Activated naive CD4-positive, alpha-beta T cell treated with anti-CD3 and anti-CD28 coated beads, Interleukin-2, amount 50 U/mL, for 72 hours (primary cell): ENCODE measurements around the gene C2CD4D. TPM values are rescaled to one million over a fixed set of nuclear protein-coding genes. Genes with fewer than 3 reads are reported as not detected.

Experiments used
- ATAC-seq, 2 donors: fragments of 150-1000 bp; cut with Tn5 transposase; 2 replicates each; pipeline ENCODE4 v1.10.0; 2021; ENCODE audit warnings: mild to moderate bottlenecking in 2 of 2, moderate library complexity in 2 of 2
- DNase-seq, 2 donors: peaks; one replicate each; pipeline ENCODE4 v3.0.0; 2021 to 2022; ENCODE audit warnings: low spot score in 2 of 2
- H3K27ac Mint-ChIP-seq, 2 donors: one replicate each; pipeline ENCODE4 v1.8.0; 2022; ENCODE audit warnings: mild to moderate bottlenecking in 2 of 2, mixed read lengths in 2 of 2
- H3K36me3 Mint-ChIP-seq, 2 donors: one replicate each; pipeline ENCODE4 v1.8.0; 2022; ENCODE audit warnings: mixed read lengths in 2 of 2
- H3K9me3 Mint-ChIP-seq, 2 donors: one replicate each; pipeline ENCODE4 v1.8.0; 2022; ENCODE audit warnings: mixed read lengths in 2 of 2
- total RNA-seq, 2 donors: library from RNA; stranded (reverse); gene quantifications; one replicate each; pipeline ENCODE4 v1.2.3, GENCODE V29; 2022

C2CD4D gene
- total RNA-seq, 2 donors from 2014 or later = 1.6 to 2.3 TPM

- Mint-ChIP-seq H3K9me3 (no peaks in the 10 kb centered on the region), H3K27ac (peak overlapping the region; percentile 16 to 70), H3K36me3 (no peaks in the 10 kb centered on the region)
- ATAC-seq (peak in 1 of 2 donors; percentile 9), DNase-seq (no peak)
Measured at GRCh38 chr1:151828921-151829320, 10.7 kb downstream of the C2CD4D start.

DNA sequence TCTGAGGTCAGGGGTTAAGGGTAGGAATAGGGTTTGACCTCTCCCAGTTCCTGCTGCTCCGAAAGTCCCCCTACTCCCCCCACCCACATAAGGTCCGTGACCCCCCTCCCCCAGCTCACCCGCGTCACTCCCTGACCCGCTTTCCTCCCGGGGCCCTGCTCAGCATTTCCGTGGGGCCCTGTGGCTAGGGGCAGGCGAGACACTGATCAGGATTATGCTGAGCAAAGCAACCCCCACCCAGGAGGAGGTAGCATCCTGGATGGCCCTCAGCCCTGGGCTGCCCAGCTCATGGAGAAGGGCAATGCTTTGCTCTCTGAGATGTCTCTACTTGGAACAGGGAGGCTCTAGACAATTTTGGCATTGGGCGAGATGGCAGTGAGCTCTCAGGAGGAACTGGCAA lies 11.8 kb downstream of the C2CD4D start:
- Mint-ChIP-seq H3K27ac (peak overlapping the region; percentile 65 to 70), H3K9me3 (no peaks in the 10 kb centered on the region), H3K36me3 (no peaks in the 10 kb centered on the region)
- no peak for ATAC-seq
- DNase-seq = no peak

DNA sequence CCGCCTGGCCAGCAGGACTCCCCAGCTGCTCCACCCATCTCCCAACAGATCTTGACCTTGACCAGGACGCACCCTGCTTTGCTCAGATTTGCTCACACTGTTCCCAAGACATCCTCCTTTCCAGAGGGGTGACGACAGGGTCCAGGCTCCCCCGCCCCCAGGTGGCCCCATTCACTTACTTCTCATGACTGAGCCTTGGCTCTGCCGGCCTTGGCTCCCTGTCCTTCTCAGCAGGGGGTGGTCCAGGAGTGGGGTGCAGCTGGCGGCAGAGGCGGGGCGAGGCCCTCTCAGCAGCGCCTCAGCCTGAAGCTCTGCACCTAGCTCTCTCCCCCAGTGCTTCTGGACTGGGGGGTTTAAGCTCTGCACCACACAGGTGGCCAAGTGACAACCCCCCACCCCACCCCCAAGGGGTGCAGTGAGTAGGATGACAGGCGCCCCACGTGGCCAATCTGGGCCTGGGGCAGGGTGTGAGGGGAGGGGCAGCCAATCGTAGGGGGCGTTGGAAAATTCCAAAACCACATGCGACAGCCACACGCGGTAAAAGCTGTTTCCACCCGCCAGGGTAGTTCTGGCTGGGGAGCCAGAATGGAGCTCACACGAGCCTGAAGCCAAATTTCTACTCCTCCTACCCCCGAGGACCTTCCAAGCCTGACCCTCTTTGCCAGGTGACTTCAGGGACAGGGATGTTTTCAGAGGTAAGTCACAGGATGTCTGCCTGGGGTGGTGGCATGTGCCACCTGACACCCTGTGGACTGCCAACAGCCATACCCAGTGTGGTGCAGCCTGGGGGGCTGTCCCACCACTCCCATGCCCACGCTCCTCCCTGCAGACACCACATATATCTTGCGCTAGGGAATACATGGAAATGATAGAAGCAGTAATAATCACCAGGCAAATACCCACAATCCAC lies 13.6 kb downstream of the C2CD4D start:
- no peaks in the 10 kb centered on the region for H3K9me3 Mint-ChIP-seq

GRCh38 chr1:151825204-151825603 lies 14.4 kb downstream of the C2CD4D start:
- DNase-seq (no peak), ATAC-seq (no peak)
- Mint-ChIP-seq H3K9me3 (no peaks in the 10 kb centered on the region), H3K27ac (peak overlapping the region in 1 of 2 donors; percentile 58), H3K36me3 (no peaks in the 10 kb centered on the region)

More for the DNA sequence above, 13.6 kb downstream of the C2CD4D start:
- ATAC-seq = peak in 1 of 2 donors; percentile 5
- Mint-ChIP-seq H3K27ac (peak overlapping the region in 1 of 2 donors; percentile 58), H3K36me3 (no peaks in the 10 kb centered on the region)
- no peak for DNase-seq

- ATAC-seq = no peak
Measured at GRCh38 chr1:151823175-151823574, 16.4 kb downstream of the C2CD4D start.

GRCh38 chr1:151822404-151822803 lies 17.2 kb downstream of the C2CD4D start:
- no peak for DNase-seq
- ATAC-seq = peak; percentile 42 to 59
- H3K9me3 Mint-ChIP-seq = no peaks in the 10 kb centered on the region
- peak overlapping the region; percentile 46 to 68 for H3K27ac Mint-ChIP-seq
- H3K36me3 Mint-ChIP-seq = no peaks in the 10 kb centered on the region

More at GRCh38 chr1:151823175-151823574, 16.4 kb downstream of the C2CD4D start:
- Mint-ChIP-seq H3K9me3 (no peaks in the 10 kb centered on the region), H3K27ac (peak overlapping the region in 1 of 2 donors; percentile 40), H3K36me3 (no peaks in the 10 kb centered on the region)
- DNase-seq = no peak

GRCh38 chr1:151820940-151821339 lies 18.7 kb downstream of the C2CD4D start:
- ATAC-seq = peak; percentile 5 to 32
- DNase-seq = no peak
- Mint-ChIP-seq H3K36me3 (no peaks in the 10 kb centered on the region), H3K27ac (peak overlapping the region; percentile 63 to 78), H3K9me3 (no peaks in the 10 kb centered on the region)

DNA sequence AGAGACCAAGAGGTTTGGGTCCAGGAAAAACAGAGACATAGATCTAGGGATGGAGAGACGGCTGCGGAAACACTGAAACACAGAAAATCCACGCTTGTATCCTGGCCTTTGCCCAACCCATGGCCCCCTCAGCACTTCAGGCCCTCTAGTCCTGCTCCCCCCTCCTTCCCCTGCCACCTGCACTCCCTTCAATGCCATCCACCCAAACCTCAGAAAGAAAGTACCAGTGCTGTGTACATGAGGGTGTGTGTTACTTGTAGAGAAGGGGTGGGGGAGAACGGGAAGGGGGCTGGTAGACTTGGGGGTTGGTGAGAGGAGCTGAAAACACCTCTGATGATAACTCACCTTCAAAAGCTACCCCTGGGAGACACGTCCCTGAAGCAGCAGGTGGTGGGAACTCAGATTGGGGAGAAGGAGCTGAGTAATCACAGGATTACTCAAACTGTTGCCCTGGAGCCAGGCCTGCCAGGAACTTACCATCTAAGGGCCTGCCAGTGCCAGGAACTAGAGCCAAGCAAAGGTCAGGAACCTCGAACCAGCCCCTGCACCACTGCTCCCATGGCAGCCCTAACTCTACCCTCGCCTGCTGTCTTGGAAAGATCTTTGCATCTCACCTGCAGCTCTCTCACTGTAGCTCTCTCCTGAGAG lies 19.5 kb downstream of the C2CD4D start:
- no peaks in the 10 kb centered on the region for H3K36me3 Mint-ChIP-seq
- DNase-seq = no peak
- H3K27ac Mint-ChIP-seq = peak overlapping the region; percentile 63 to 78
- peak; percentile 80 to 84 for ATAC-seq
- no peaks in the 10 kb centered on the region for H3K9me3 Mint-ChIP-seq

- no peak for ATAC-seq
- no peaks in the 10 kb centered on the region for H3K9me3 Mint-ChIP-seq
- H3K36me3 Mint-ChIP-seq = no peaks in the 10 kb centered on the region
- H3K27ac Mint-ChIP-seq = peak overlapping the region; percentile 17 to 63
- DNase-seq = no peak
Measured at GRCh38 chr1:151819227-151819835, 20.3 kb downstream of the C2CD4D start.

DNA sequence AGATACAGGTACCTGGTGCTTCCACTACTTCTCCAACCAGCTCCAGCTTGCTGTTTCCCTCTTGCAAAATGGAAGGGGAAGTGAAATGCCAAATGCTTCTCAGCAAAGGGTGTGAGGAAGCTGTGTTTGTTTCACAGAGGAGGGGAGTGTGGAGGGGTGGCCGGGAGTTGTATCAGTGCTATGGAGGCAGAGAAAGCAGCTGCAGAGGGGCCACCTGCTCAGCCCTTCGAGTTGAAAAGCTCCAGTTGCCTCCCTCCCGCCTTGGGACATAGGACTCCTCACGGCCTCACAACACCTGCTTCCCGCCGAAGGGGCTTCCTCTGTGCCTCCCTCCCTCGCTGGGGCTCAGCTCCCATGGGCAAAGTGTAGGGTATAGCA lies 22.3 kb downstream of the C2CD4D start:
- no peaks in the 10 kb centered on the region for H3K9me3 Mint-ChIP-seq
- DNase-seq (no peak), ATAC-seq (no peak)
- H3K27ac Mint-ChIP-seq = no peak overlapping the region
- H3K36me3 Mint-ChIP-seq = no peaks in the 10 kb centered on the region

GRCh38 chr1:151816548-151817352 lies 22.9 kb downstream of the C2CD4D start:
- ATAC-seq (no peak), DNase-seq (no peak)
- Mint-ChIP-seq H3K36me3 (no peaks in the 10 kb centered on the region), H3K27ac (no peak overlapping the region), H3K9me3 (no peaks in the 10 kb centered on the region)

DNA sequence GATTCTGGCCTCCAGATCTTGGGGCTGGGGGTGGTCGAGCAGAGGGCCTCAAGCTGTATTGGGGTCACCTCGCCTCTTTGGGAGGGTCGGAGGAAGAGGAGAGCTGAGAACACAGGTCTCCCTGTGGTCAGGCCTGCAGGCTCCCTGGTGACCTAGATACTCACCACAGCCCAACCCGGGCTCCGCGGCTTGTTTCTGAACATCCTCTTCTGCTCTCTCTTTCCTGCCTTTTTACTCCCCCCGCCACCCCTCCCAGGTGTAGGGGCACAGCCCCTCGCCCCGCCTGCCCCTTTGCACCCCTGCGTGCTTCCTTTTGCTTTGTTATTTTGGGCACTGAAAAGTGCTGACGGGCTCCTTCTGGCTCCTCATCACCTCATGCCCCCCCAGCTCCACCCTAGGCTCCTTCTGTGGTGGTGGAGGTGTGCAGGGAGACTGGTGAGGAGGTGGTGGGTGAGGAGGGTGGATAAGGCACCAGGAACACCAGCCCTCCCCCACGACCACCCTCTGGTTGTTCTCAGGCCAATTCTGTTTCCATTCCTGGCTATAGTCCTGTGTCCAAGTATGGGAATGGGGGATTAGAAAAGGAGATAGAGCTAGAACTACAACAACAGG lies 23.8 kb downstream of the C2CD4D start:
- Mint-ChIP-seq H3K9me3 (no peaks in the 10 kb centered on the region), H3K36me3 (no peaks in the 10 kb centered on the region)
- no peak for DNase-seq

DNA sequence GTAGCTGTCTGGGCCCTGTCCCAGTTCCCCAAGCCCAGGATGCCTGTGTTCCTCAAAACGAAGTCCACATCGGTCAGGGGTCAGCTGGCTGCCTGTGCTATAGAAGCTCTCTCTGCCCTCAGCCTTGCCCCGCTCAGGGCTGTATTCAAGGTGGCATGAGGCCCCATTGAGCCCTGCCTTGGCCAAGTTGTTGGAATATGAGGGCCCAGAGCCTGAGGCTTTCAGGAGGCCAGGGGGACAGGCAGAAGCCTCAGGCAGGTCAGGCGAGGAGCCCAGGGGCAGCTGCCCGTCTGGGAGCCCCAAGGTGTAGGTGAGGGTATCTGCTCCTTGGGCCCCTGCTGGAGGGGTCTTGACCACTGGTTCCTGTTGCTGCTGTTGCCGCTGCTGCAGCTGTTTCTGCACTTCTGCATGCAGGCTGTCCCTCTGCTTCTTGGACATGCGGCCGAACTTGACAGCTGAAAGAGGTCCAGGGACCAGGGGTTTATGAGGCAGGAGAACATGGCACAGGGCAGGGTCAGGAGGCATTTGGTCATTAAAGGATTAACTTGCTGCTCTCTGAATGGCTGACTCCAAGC lies 24.6 kb downstream of the C2CD4D start:
- Mint-ChIP-seq H3K27ac (no peak overlapping the region), H3K36me3 (no peaks in the 10 kb centered on the region)

More for the DNA sequence above, 23.8 kb downstream of the C2CD4D start:
- peak overlapping the region in 1 of 2 donors; percentile 40 for H3K27ac Mint-ChIP-seq
- no peak for ATAC-seq

GRCh38 chr1:151814426-151814825 lies 25.2 kb downstream of the C2CD4D start:
- no peaks in the 10 kb centered on the region for H3K9me3 Mint-ChIP-seq
- no peak overlapping the region for H3K27ac Mint-ChIP-seq
- no peak for ATAC-seq
- DNase-seq = no peak
- H3K36me3 Mint-ChIP-seq = no peaks in the 10 kb centered on the region

More for the DNA sequence above, 24.6 kb downstream of the C2CD4D start:
- DNase-seq (no peak), ATAC-seq (no peak)
- no peaks in the 10 kb centered on the region for H3K9me3 Mint-ChIP-seq

DNA sequence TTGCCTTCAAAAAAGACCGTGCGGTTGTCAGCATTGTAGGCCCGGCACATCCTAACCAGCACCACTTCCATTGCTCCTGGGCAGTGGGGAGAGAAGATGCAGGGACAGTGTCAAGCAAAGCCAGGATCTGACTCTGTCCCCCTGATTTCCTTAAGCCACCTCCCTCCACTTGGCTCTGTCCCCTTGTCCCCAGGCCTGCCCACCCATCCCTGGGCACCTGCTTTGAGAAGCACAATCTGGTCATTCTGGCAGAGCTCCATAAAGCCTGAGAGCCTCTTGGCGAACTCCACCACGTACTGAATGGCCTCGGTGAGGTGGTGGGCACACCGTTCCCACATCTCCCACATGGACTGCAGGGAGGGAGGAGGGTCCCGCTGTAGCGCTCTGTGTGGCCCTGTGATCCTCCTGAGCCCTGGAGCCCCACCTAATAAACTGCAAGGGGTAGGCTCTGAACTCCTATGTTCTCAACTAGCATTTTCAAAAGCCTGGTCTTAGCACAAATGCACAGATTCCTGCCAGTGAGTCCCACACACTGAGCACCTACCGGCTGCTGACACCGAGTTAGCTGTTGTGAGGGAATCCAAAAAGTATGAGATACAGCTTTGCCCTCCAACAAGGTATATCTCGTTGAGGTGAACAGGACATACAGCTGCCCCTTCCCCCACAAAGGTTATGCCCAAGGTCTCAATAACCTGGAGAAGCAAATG lies 26.2 kb downstream of the C2CD4D start:
- H3K9me3 Mint-ChIP-seq = no peaks in the 10 kb centered on the region
- H3K36me3 Mint-ChIP-seq = no peaks in the 10 kb centered on the region
- DNase-seq = no peak
- no peak for ATAC-seq
- H3K27ac Mint-ChIP-seq = peak overlapping the region in 1 of 2 donors; percentile 23
